Islet precursor cell (in vitro differentiated cells): ENCODE measurements around the gene GPR162.
A peak's percentile ranks its signal among the peaks of the same experiment; 100 is the strongest.

Source experiments
- DNase-seq: peaks from one replicate; pipeline ENCODE4 v3.0.0-alpha.2; 2018

GPR162 gene

DNA sequence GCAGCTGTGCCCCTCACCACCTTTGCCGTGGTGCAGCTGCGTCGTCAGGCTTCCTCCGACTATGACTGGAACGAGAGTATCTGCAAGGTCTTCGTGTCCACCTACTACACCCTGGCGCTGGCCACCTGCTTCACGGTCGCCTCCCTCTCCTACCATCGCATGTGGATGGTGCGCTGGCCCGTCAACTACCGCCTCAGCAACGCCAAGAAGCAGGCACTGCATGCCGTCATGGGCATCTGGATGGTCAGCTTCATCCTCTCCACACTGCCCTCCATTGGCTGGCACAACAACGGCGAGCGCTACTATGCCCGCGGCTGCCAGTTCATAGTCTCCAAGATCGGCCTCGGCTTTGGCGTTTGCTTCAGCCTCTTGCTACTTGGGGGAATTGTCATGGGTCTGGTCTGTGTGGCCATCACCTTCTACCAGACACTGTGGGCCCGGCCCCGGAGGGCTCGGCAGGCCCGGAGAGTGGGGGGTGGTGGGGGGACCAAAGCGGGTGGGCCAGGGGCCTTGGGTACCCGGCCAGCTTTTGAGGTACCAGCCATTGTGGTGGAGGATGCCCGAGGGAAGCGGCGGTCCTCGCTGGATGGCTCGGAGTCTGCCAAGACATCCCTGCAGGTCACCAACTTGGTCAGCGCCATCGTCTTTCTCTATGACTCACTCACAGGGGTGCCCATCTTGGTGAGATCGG, 2.6 kb downstream of the GPR162 start:
- no peak for DNase-seq

DNA sequence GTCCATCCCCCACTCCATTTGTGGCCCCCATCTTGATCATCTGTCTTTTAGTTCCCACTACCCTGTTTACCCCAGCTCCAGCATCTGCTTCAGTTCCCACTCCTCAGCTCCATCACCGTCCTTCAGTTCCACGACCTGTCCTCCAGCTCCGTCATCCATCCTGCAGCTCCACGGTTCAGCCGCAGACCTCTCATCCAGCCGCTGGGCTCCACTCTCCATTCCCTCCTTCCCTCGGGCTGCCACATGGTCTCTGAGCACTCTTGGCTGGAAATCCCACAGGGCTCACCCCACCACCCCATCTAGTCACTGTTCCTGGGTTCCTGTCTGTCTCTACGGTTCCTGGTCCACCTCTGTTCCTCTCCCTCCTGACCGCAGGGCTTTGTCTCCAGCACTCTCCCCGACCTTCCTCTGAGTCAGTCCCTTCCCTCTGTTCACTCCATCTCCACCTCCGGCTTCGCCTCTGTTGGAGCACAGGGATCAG, 3.3 kb downstream of the GPR162 start:
- no peak for DNase-seq

DNA sequence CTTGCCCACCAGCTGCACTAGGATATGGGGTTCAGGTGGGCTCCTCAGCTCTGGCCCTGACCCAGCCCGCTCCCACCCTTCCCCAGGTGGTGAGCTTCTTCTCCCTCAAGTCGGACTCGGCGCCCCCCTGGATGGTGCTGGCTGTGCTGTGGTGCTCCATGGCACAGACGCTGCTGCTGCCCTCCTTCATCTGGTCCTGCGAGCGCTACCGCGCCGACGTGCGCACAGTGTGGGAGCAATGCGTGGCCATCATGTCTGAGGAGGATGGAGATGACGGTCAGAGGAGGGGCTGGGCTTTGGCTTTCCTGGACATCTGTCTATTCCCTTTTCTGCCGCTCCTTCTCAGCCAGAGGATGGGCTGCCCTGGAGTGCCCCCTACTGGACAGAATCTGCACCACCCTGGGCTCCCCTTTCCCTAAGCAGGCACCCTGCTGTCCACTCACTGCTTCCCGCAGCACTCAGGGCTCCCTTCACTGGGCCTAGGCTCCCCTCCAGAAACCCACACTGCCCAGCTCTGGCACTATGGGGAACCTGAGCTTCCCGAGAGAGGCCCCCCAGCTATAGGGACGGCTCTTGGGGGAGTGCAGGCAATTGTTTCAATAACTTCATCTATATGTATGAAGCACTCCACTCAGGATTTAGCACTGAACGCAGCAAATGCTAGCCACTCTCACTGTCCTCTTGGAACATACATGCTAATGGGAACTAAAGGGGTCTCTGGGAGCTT, 3.9 kb downstream of the GPR162 start:
- peak; percentile 96 for DNase-seq

DNA sequence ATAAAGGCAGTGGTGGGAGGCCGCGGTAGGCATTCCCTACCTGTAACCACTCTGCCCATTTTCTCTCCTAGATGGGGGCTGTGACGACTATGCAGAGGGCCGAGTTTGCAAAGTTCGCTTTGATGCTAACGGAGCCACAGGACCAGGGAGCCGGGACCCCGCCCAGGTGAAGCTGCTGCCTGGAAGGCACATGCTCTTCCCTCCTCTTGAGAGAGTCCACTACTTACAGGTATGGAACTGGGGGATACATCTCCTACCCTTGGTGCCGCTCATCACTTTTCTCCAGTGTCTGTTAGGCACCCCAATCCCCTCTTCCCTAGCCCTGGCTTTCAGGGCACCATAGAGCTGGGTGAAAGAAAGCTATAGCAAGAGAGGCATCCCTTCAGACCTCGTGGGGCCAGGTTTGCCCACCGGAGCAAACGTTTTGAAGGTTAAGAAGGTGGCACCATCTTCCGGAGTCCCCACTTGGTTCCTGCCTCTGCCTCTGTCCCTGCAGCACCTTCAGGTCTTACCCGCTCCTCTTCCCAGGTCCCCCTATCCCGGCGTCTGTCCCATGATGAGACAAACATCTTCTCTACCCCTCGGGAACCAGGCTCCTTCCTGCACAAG, 4.6 kb downstream of the GPR162 start:
- DNase-seq, result peak; percentile 51

DNA sequence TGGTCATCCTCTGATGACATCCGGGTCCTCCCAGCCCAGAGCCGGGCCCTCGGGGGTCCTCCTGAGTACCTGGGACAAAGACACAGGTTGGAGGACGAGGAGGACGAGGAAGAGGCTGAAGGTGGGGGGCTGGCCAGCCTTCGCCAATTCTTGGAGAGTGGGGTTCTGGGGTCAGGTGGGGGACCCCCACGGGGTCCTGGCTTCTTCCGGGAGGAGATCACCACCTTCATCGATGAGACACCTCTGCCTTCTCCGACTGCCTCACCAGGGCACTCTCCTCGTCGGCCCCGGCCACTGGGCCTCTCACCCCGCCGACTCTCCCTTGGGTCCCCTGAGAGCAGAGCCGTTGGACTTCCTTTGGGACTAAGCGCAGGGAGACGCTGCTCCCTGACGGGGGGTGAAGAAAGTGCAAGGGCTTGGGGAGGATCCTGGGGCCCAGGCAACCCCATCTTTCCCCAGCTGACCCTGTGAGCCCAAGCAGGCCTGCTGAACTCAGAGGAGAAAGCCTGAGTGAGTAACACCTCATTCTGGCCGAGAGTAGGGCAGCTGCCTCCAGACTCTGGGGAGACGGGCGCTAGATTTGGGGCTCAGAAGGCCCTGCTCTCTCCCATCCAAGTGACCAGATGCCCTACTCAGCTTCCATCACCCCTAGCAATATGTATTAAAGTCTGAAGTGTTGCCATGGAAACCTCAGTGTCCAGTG, 5.3 kb downstream of the GPR162 start:
- no peak for DNase-seq

DNA sequence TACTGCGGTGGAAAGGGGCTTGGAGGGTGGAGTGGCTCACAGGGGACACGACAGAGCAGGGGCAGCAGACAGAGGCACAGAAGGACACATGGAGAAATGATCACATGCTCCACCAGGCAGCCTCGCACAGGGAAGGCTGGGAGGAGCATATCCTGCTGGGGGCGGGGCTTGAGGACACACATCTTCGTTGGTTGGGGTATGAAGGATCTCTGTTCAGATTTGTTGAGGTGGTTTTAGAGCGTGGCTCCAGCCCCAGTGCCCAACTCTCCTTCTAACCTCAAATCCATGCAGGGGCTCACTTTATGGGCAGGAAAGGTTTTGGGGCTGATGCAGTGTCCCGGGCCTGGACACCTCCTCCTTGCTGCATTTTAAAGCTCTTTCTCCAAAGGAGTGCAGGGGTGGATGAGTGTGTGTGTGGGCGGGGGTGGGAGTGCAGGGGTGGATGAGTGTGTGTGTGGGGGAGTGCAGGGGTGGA, 5.9 kb downstream of the GPR162 start:
- DNase-seq, result peak; percentile 95

DNA sequence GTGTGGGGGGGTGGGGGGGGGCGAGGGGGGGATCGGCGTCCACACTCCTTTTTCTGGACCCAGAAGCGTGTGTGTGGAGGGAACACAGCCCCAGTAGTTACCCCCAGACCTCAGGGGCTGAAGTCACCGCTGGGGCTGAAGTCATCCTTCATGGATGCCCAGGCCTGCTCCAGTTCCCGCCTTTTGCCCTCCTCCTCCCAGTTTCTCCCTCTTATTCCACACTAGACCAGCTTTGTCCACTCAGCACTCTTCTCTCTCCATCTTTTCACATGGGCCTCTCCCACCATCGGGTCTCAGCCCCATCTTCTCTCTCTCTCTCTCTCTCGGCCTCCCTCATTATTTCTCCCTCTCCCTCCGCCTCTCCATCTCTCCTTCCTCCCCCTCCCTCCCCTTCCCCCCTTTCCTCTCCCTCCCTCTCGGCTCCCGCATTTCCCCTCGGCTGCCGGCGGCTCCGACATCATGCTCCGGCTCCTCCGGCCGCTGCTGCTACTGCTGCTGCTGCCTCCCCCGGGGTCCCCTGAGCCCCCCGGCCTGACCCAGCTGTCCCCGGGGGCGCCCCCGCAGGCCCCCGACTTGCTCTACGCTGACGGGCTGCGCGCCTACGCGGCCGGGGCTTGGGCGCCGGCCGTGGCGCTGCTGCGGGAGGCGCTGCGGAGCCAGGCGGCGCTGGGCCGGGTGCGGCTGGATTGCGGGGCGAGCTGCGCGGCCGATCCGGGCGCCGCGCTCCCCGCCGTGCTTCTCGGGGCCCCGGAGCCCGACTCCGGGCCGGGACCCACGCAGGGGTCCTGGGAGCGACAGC, 6.6 kb downstream of the GPR162 start, which contains the start of gene P3H3:
P3H3 (plus strand) TSS at position 426 of the 799 bp plus-strand sequence; CDS start at position 460, 34 bp downstream.
- DNase-seq, result peak; percentile 76

DNA sequence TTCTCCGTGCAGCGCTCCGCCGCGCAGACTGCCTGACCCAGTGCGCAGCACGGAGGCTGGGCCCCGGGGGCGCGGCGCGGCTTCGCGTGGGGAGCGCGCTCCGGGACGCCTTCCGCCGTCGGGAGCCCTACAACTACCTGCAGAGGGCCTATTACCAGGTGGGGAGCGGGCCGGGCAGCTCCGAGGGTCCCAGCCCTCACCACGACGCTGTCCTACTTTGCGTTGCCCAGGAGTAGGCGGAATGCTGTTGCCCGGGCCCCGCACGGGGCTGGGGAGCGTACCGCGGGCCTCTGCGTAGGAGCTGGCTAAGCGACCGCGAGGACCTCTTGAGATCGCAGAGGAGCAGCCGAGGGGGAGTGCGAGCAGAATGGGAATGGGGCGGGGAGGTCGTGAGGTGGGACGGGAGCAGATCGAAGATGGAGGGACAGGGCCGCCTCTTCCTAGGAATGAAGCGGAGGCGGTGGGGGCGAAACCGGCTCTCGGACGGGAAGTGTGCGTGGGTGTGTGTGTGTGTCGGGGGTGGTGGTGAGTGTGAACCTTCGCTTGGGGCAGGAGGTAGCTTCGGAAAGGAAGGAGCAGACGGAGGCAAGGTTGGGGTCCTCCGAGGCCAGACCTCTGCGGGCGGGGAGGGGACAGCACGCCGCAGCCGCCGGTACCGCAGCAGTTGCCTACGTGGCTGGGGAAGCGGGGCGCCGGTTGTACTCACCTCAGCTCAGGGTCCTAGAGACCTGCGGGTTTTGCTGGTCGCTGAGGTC, 7.3 kb downstream of the GPR162 start:
- no peak for DNase-seq

DNA sequence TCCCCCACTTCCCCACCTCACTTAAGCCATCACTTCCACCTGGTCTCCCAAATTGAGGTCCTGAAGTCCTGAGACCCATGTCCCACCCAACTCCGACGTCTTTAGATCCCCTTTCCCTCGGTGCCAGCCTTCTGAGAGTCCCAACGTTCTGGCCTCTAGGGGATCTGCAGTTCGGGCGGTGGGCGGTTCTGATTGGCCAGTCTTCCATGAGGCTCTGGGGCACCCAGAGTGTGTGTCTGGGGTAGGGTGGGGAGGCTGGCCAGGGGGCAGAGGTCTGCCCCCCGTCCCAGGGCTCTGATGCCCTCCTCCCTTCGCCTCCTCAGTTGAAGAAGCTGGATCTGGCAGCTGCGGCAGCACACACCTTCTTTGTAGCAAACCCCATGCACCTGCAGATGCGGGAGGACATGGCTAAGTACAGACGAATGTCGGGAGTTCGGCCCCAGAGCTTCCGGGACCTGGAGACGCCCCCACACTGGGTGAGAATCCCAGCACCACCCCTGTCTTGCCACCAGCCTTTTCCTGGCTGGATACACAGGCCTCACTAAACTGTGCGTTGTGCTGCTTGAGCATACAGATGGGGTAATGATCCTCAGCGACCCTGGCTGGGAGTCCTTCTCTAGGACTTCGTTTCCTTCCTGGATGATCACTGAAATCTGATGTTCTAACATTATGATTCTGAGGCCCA, 8.1 kb downstream of the GPR162 start:
- no peak for DNase-seq

DNA sequence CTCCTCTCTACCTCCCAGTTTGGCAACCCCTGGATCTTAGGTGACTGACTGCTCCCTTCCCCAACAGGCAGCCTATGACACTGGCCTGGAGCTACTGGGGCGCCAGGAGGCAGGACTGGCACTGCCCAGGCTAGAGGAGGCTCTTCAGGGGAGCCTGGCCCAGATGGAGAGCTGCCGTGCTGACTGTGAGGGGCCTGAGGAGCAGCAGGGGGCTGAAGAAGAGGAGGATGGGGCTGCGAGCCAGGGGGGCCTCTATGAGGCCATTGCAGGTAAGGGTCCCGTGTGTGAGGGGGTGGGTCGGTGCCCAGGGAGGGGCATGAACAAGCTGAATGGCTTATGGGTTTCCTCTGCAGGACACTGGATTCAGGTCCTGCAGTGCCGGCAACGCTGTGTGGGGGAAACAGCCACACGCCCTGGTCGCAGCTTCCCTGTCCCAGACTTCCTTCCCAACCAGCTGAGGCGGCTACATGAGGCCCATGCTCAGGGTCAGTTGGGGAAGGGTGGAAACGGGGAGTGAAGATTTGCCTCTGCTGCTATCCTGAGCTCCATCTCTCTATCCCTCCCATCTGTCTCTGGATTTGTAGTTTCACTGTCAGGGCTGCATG, 8.8 kb downstream of the GPR162 start:
- no peak for DNase-seq

DNA sequence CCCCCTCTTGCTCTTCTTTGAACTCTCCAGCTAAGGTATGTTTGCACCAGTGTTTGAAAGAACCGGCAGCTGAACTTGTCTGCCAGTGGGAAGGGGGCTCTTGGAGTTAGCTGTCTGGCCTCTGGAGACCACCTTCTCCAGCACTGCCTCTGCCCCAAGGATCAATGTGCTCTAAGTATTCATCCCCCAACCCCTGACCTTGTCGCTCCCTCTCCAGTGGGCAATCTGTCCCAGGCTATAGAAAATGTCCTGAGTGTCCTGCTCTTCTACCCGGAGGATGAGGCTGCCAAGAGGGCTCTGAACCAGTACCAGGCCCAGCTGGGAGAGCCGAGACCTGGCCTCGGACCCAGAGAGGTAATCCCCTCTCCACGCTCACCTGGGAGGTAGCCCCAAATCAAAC, 9.4 kb downstream of the GPR162 start:
- no peak for DNase-seq

DNA sequence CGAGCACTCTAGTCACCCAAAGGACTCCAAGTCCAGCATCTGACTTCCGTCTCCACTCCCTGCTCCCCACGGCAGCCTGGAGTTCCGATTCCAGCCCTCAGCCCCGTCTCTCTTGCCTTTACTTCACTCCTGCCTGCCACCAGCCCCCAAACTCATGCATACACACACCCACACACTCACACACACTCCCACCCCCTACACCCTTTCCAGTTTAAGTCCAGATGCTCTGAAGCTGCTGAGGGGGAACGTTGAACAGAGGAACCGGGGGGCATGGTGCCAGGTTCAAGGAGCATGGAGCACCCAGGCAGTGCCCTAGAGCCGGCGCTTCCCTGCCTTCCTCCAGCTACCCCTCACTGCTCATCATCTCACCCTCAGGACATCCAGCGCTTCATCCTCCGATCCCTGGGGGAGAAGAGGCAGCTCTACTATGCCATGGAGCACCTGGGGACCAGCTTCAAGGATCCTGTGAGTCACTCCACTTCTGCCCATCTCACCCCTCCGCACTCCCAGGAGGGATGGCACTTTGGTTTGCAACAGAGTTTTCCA, 9.9 kb downstream of the GPR162 start:
- no peak for DNase-seq

DNA sequence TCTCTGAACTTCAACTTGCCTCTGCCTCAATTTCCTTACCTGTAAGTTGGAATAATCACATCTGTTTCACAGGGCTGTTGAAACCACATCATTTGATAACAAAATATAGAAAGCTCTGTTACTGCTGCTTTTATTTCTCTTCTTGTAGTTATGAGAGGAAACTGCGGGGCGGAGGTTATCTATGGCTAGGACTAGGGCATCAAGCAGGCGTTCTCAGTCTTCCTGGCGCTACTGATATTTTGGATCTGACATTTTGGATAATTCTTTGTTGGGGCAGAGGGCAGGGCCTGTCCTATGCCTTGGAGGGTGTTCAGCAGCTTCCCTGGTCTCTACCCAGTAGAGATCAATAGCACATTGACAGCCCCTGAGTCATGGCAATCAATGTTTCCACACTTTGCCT, 10.5 kb downstream of the GPR162 start:
- DNase-seq, result no peak

DNA sequence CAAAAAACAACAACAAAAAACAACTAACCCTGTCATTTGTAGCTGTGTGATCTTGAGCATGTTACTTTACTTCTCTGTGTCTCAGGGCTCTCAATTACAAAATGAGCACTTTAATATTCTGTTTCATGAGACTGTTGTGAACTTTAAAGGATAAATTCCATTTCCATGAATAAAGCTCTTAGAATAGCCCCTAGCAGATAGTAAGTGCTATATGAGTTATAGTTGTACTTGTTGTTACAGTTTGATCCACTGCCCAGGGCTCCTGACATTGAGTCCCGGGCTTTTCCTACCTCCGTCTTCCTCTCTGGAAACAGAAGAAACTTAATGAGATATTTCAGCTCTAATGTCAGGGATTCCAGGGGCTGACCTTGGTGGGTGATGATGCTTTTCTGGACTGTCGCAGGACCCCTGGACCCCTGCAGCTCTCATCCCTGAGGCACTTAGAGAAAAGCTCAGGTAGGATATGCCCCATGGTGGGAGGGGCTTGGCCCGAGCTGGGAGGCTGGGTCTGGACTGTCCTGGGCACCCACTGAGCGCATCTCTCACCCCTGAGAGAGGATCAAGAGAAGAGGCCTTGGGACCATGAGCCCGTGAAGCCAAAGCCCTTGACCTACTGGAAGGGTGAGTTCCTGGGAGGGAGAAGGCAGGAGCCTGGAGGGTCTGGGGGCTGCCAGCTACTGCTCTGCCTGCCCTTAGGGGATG, 11.7 kb downstream of the GPR162 start:
- DNase-seq, result no peak

DNA sequence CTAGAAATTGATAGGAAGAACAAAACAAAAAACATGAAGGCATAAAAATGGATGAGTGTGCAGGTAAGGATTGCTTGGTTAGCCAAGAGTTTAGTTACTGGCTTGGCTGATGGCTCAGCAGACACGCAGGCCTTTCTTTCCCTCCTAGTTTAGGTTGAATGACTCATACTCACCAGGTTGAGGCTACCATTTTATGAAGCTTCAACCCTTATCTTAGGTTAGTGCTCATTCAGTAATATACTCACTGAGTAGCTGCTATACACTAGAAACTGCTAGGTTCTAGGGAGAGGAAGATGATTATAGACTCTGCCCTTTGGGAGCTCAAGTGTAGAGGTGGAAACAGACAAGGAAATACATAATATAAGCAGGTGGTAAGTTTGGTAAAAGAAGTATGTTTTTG, 12.6 kb downstream of the GPR162 start:
- no peak for DNase-seq

DNA sequence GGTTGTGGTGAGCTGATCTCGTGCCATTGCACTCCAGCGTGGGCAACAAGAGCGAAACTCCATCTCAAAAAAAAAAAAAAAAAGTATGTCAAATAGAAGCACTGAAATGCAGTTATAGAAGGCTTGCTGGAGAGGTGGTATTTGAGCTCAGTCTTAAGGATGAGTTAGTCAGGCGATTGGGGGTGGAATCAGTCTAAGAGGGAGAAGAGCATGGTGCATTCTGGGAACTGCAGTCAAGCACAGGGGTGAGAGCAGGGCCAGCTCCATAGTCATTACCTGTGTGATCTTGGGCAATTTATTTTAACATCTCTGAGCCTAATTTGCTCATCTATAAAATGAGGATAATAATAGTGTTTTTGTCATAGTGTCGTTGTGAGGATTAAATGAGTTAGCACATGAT, 13.3 kb downstream of the GPR162 start:
- DNase-seq, result no peak

DNA sequence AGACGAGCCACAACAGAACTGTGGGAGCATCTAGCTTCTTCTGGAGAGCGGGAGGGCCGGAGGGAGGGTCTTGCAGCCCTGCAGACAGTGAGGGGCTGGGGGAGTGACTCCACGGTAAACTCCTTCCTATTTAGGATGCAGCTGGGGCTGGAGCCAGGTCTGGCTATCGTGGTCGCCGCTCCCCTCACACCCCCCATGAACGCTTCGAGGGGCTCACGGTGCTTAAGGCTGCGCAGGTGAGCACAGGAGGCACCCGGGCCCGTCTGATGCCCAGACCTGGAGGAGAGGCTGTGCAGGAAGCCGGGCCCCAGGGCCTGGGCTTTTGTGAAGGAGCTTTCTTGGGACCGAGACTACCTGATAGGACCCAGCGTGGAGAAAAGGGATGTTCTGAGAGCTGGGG, 15.2 kb downstream of the GPR162 start:
- DNase-seq, result no peak

DNA sequence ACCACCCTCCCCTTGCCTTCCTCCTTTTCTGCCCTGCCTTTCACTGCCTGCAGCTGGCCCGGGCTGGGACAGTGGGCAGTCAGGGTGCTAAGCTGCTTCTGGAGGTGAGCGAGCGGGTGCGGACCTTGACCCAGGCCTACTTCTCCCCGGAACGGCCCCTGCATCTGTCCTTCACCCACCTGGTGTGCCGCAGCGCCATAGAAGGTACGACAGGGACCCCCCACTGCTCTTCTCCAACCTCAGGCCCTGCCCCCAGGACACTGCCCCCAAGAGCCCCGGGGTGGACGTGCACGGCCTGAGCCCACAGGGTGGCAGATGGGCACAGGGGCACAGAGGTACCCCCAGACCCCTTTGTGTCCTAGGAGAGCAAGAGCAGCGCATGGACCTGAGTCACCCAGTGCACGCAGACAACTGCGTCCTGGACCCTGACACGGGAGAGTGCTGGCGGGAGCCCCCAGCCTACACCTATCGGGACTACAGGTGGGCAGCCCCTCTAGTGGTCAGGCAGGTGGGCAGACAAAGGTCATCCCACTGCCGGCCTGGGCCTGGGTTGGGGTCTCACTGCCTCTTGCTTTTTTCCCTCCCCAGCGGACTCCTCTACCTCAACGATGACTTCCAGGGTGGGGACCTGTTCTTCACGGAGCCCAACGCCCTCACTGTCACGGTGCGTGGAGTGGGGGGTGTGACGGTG, 15.9 kb downstream of the GPR162 start:
- DNase-seq, result no peak

DNA sequence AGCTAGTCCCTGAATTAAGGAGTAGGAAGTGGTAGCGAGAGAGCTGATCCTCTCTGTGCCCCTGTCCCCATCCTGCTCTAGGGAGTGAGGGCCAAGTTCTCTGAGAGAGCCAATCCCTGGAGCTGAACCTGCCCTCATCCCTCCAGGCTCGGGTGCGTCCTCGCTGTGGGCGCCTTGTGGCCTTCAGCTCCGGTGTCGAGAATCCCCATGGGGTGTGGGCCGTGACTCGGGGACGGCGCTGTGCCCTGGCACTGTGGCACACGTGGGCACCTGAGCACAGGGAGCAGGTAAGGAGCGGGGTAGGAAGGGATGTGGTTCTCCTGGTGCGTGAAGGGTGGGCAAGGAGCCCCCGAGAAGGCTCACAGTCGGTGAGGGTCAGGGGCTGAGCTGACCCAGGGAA, 17.2 kb downstream of the GPR162 start:
- DNase-seq, result no peak
